Adrenal gland (tissue), 5 donors: ENCODE measurements around the gene ACVR1B.

Experiments used
- CTCF ChIP-seq, 6 experiments: fragments of 450-650 bp in 4 of 6; fragments of 200-600 bp in 2 of 6; sonication (generic) in 1 of 6; IDR thresholded peaks; 1 replicate in 5 of 6; 2 replicates in 1 of 6; pipeline versions ENCODE4 v1.5.1 to v1.8.0; 2016 to 2021; ENCODE audit warnings: antibody characterized with exemption in 6 of 6, mild to moderate bottlenecking in 2 of 6, moderate library complexity in 1 of 6
- POLR2A ChIP-seq, 2 donors: fragments of 450-650 bp; IDR thresholded peaks; one replicate each; pipeline ENCODE4 v1.6.1; 2017; ENCODE audit warnings: antibody characterized with exemption in 2 of 2, mild to moderate bottlenecking in 2 of 2, moderate library complexity in 1 of 2
- donor health status: DM: no; HTN: no; CAD: no.

- no peak for TF ChIP-seq POLR2A (IDR thresholded peaks at IDR 0.05)
- no peak for TF ChIP-seq CTCF (IDR thresholded peaks at IDR 0.05)
Measured at GRCh38 chr12:52007158-52007921, 55.8 kb downstream of the ACVR1B start.
